ENCODE data around the gene PROSER3. TPM values are rescaled to one million over a fixed set of nuclear protein-coding genes. Genes with fewer than 3 reads are reported as not detected.
"Not testable (repeated sequence)": the region's sequence is repeated elsewhere in the genome, so short reads cannot be mapped to it uniquely, and the experiment has no call there.

Gene PROSER3
- polyA plus RNA-seq, 1 donor from 2014 or later: 1.2 TPM

GRCh38 chr19:35767288-35768081 is 9.5 kb downstream of the PROSER3 start:
- Histone ChIP-seq H3K4me3 (ENCODE audit: low read length) (no peak overlapping the region), H4K20me1 (ENCODE audit: insufficient read depth) (no peaks in the 10 kb centered on the region), H2AFZ (ENCODE audit: low read depth, low read length) (no peak overlapping the region), H3K9me3 (ENCODE audit: low read length) (no peaks in the 10 kb centered on the region), H3K79me2 (replicated peaks; ENCODE audit: insufficient read depth, low read length) (no peaks in the 10 kb centered on the region), H3K36me3 (ENCODE audit: insufficient read depth, low read length) (no peaks in the 10 kb centered on the region), H3K9me2 (ENCODE audit: insufficient read depth, low read length) (no peaks in the 10 kb centered on the region), H3K27me3 (ENCODE audit: insufficient read depth, low read depth, low read length) (no peaks in the 10 kb centered on the region), H3F3A (ENCODE audit: insufficient read depth, low read length, poor library complexity, severe bottlenecking) (no peaks in the 10 kb centered on the region), H3K27ac (ENCODE audit: low read length) (no peak overlapping the region), H3K4me2 (ENCODE audit: low read length) (no peak overlapping the region), H3K9ac (ENCODE audit: low read length) (no peak overlapping the region)
- no peak for TF ChIP-seq EZH2 (IDR thresholded peaks at IDR 0.05; ENCODE audit: borderline replicate concordance, insufficient read depth, low read length, poor library complexity, severe bottlenecking)
- TF ChIP-seq EP300 (conservative IDR thresholded peaks at IDR 0.05; ENCODE audit: poor library complexity, severe bottlenecking): no peak

- Histone ChIP-seq H3K36me3 (ENCODE audit: insufficient read depth, low read length) (no peaks in the 10 kb centered on the region), H3K4me2 (ENCODE audit: low read length) (no peak overlapping the region), H3F3A (ENCODE audit: insufficient read depth, low read length, poor library complexity, severe bottlenecking) (no peaks in the 10 kb centered on the region), H3K4me3 (ENCODE audit: low read length) (no peak overlapping the region), H3K79me2 (replicated peaks; ENCODE audit: insufficient read depth, low read length) (no peaks in the 10 kb centered on the region), H3K9me3 (ENCODE audit: low read length) (no peaks in the 10 kb centered on the region), H2AFZ (ENCODE audit: low read depth, low read length) (no peak overlapping the region), H3K9ac (ENCODE audit: low read length) (no peak overlapping the region), H4K20me1 (ENCODE audit: insufficient read depth) (no peaks in the 10 kb centered on the region), H3K9me2 (ENCODE audit: insufficient read depth, low read length) (no peaks in the 10 kb centered on the region), H3K27ac (ENCODE audit: low read length) (no peak overlapping the region), H3K27me3 (ENCODE audit: insufficient read depth, low read depth, low read length) (no peaks in the 10 kb centered on the region)
- TF ChIP-seq SMC3 (conservative IDR thresholded peaks at IDR 0.05; ENCODE audit: poor library complexity) (no peak), EZH2 (IDR thresholded peaks at IDR 0.05; ENCODE audit: borderline replicate concordance, insufficient read depth, low read length, poor library complexity, severe bottlenecking) (no peak), MXI1 (conservative IDR thresholded peaks at IDR 0.05; ENCODE audit: poor library complexity, severe bottlenecking) (no peak), POLR2AphosphoS5 (IDR thresholded peaks at IDR 0.05) (no peak), TAF1 (IDR thresholded peaks at IDR 0.05; ENCODE audit: low read depth) (no peak), EP300 (conservative IDR thresholded peaks at IDR 0.05; ENCODE audit: poor library complexity, severe bottlenecking) (no peak), REST (IDR thresholded peaks at IDR 0.05; ENCODE audit: borderline replicate concordance) (no peak)
Measured at GRCh38 chr19:35768082-35768421, 10.1 kb downstream of the PROSER3 start.

GRCh38 chr19:35772362-35772761 is 14.4 kb downstream of the PROSER3 start:
- H3K27me3 ChIP-seq (ENCODE audit: insufficient read depth, low read depth, low read length); H3K4me3 ChIP-seq (ENCODE audit: low read length); H3K27ac ChIP-seq (ENCODE audit: low read length); H3K9me3 ChIP-seq (ENCODE audit: low read length); H3K4me2 ChIP-seq (ENCODE audit: low read length); H4K20me1 ChIP-seq (ENCODE audit: insufficient read depth); H3K9ac ChIP-seq (ENCODE audit: low read length); H3F3A ChIP-seq (ENCODE audit: insufficient read depth, low read length, poor library complexity, severe bottlenecking); H3K9me2 ChIP-seq (ENCODE audit: insufficient read depth, low read length); H2AFZ ChIP-seq (ENCODE audit: low read depth, low read length); H3K36me3 ChIP-seq (ENCODE audit: insufficient read depth, low read length): not testable (repeated sequence)
- H3K79me2 ChIP-seq (replicated peaks; ENCODE audit: insufficient read depth, low read length): peaks cover 17% of the 10 kb centered on the region
